ENCODE results near the gene PACS2. TPM values are rescaled to one million over a fixed set of nuclear protein-coding genes. Genes with fewer than 3 reads are reported as not detected.

The PACS2 gene
- total RNA-seq, 1 experiment from 2014 or later = 43.3 TPM

- no peaks in the 10 kb centered on the region for H3K4me1 ChIP-seq (replicated peaks; ENCODE audit: insufficient read depth)
- intact Hi-C loops (cut with micrococcal nuclease; ENCODE audit: unreplicated experiment) = no loop called here
- H4K20me1 ChIP-seq (ENCODE audit: insufficient read depth) = peaks cover 15% of the 10 kb centered on the region
- no peak overlapping the region for H3K4me3 ChIP-seq
- no peaks in the 10 kb centered on the region for H3K9me2 ChIP-seq (ENCODE audit: insufficient read depth)
- H3K27ac ChIP-seq = no peak overlapping the region
- no peak for TF ChIP-seq CTCF (conservative IDR thresholded peaks at IDR 0.05)
- TF ChIP-seq EZH2 (IDR thresholded peaks at IDR 0.05; ENCODE audit: low read depth) = no peak
- H3K36me3 ChIP-seq (ENCODE audit: low read depth) = no peaks in the 10 kb centered on the region
- H3K4me2 ChIP-seq = no peak overlapping the region
- peaks cover 3% of the 10 kb centered on the region for H3F3A ChIP-seq (ENCODE audit: insufficient read depth, low read depth)
- BruUV-seq (replicated peaks) = no TSS peak
- no peak overlapping the region for H2AFZ ChIP-seq
- H3K9me3 ChIP-seq (ENCODE audit: insufficient read depth, low read depth) = no peaks in the 10 kb centered on the region
- no peaks in the 10 kb centered on the region for H3K27me3 ChIP-seq (ENCODE audit: insufficient read depth, low read depth)
- DNase-seq = no peak
- H3K79me2 ChIP-seq (ENCODE audit: low read depth) = peaks cover 42% of the 10 kb centered on the region
- CTCF ChIA-PET = no interaction called here
- POLR2A ChIA-PET (ENCODE audit: unreplicated experiment) = no interaction called here
Measured at GRCh38 chr14:105324080-105324778, 9.7 kb downstream of the PACS2 start.

GRCh38 chr14:105324871-105325270 is 10.3 kb downstream of the PACS2 start:
- H3K36me3 ChIP-seq (ENCODE audit: low read depth) = no peaks in the 10 kb centered on the region
- no peaks in the 10 kb centered on the region; the same call in 1 of the 2 replicates for H3F3A ChIP-seq (ENCODE audit: insufficient read depth, low read depth)
- H3K79me2 ChIP-seq (ENCODE audit: low read depth) = peaks cover 36% of the 10 kb centered on the region
- ChIA-PET POLR2A (ENCODE audit: unreplicated experiment) (no interaction called here), CTCF (no interaction called here)
- no peaks in the 10 kb centered on the region for H3K9me3 ChIP-seq (ENCODE audit: insufficient read depth, low read depth)
- no TSS peak for BruUV-seq (replicated peaks)
- no peak overlapping the region for H3K4me2 ChIP-seq
- no peaks in the 10 kb centered on the region for H3K27me3 ChIP-seq (ENCODE audit: insufficient read depth, low read depth)
- no peaks in the 10 kb centered on the region for H3K4me1 ChIP-seq (replicated peaks; ENCODE audit: insufficient read depth)
- no peak for TF ChIP-seq EZH2 (IDR thresholded peaks at IDR 0.05; ENCODE audit: low read depth)
- no peak for TF ChIP-seq CTCF (conservative IDR thresholded peaks at IDR 0.05)
- H3K9me2 ChIP-seq (ENCODE audit: insufficient read depth) = no peaks in the 10 kb centered on the region
- no peak overlapping the region for H2AFZ ChIP-seq
- H4K20me1 ChIP-seq (ENCODE audit: insufficient read depth) = peaks cover 15% of the 10 kb centered on the region
- intact Hi-C loops (cut with micrococcal nuclease; ENCODE audit: unreplicated experiment) = no loop called here
- no peak for DNase-seq
- H3K27ac ChIP-seq = no peak overlapping the region
- no peak overlapping the region for H3K4me3 ChIP-seq

GRCh38 chr14:105325303-105325702 is 10.8 kb downstream of the PACS2 start:
- TF ChIP-seq EZH2 (IDR thresholded peaks at IDR 0.05; ENCODE audit: low read depth) (no peak), CTCF (conservative IDR thresholded peaks at IDR 0.05) (no peak)

More at GRCh38 chr14:105325303-105325702, 10.8 kb downstream of the PACS2 start:
- H3K36me3 ChIP-seq (ENCODE audit: low read depth) = no peaks in the 10 kb centered on the region
- DNase-seq = no peak
- no peaks in the 10 kb centered on the region for H3K27me3 ChIP-seq (ENCODE audit: insufficient read depth, low read depth)
- no peak overlapping the region for H3K4me3 ChIP-seq
- no peaks in the 10 kb centered on the region for H3K9me2 ChIP-seq (ENCODE audit: insufficient read depth)
- no peaks in the 10 kb centered on the region; the same call in 1 of the 2 replicates for H3F3A ChIP-seq (ENCODE audit: insufficient read depth, low read depth)
- H3K27ac ChIP-seq = no peak overlapping the region
- H3K4me2 ChIP-seq = no peak overlapping the region
- POLR2A ChIA-PET (ENCODE audit: unreplicated experiment) = no interaction called here
- no peaks in the 10 kb centered on the region for H3K4me1 ChIP-seq (replicated peaks; ENCODE audit: insufficient read depth)
- no TSS peak for BruUV-seq (replicated peaks)
- no peaks in the 10 kb centered on the region for H3K9me3 ChIP-seq (ENCODE audit: insufficient read depth, low read depth)
- H4K20me1 ChIP-seq (ENCODE audit: insufficient read depth) = peaks cover 15% of the 10 kb centered on the region
- CTCF ChIA-PET = no interaction called here
- H3K79me2 ChIP-seq (ENCODE audit: low read depth) = peaks cover 31% of the 10 kb centered on the region
- intact Hi-C loops (cut with micrococcal nuclease; ENCODE audit: unreplicated experiment) = no loop called here
- no peak overlapping the region for H2AFZ ChIP-seq

Measured in PC-9 (cell line).